ENCODE results near the gene HSD3B7. TPM values are rescaled to one million over a fixed set of nuclear protein-coding genes. Genes with fewer than 3 reads are reported as not detected.
"Not testable (repeated sequence)": the region's sequence is repeated elsewhere in the genome, so short reads cannot be mapped to it uniquely, and the experiment has no call there.

Gene HSD3B7
- total and polyA plus RNA-seq, 2 of the 8 experiments (the other 6 are each of a cell fraction or from before 2014, with no cell fraction given) = 2.9 to 6.6 TPM

DNA sequence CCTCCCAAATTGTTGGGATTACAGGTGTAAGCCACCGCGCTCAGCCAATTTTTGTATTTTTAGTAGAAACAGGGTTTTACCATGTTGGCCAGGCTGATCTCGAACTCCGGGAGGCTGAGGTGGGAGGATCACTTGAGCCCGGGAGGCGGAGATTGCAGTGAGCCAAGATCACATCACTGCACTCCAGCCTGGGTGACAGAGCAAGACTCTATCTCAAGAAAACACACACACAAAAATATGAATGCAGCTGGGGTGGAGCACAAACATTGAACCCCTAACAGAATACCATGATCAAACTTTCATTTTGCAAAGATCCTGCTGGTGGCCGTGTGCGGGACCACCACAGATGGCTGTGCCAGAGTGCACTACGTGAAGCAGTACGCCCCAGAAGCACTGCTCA, 32.7 kb downstream of the HSD3B7 start:
- H2BK12ac ChIP-seq (ENCODE audit: low read depth, low read length); H3K18ac ChIP-seq (ENCODE audit: extremely low read depth, low read length); H2BK5ac ChIP-seq (ENCODE audit: low read depth, low read length); H3K27ac ChIP-seq (ENCODE audit: low read depth, low read length); H4K91ac ChIP-seq (replicated peaks; ENCODE audit: insufficient read length, low read length); FAIRE-seq; H3K9me3 ChIP-seq (ENCODE audit: insufficient read depth in 2 of 2, low read depth in 1 of 2, low read length in 1 of 2); H2BK120ac ChIP-seq (replicated peaks; ENCODE audit: low read depth, low read length); H2BK15ac ChIP-seq (ENCODE audit: low read length); H4K5ac ChIP-seq (ENCODE audit: insufficient read length, low read depth, low read length); H3K27me3 ChIP-seq (replicated peaks in 1 of 4; ENCODE audit: control insufficient read depth in 3 of 4, extremely low read depth in 1 of 4, insufficient read depth in 3 of 4, low read length in 3 of 4); H4K20me1 ChIP-seq (replicated peaks in 1 of 2; ENCODE audit: control insufficient read depth in 1 of 2, insufficient read depth in 2 of 2, low read length in 2 of 2); H3K4me1 ChIP-seq (replicated peaks in 1 of 4; ENCODE audit: control insufficient read depth in 3 of 4, insufficient read depth in 4 of 4, low read length in 3 of 4); H3K36me3 ChIP-seq (ENCODE audit: control insufficient read depth in 2 of 4, insufficient read depth in 4 of 4, low read length in 3 of 4); H3K4me3 ChIP-seq (ENCODE audit: extremely low read depth in 1 of 4, insufficient read depth in 2 of 4, low read depth in 3 of 4, low read length in 4 of 4); H3K14ac ChIP-seq (ENCODE audit: insufficient read length); H3K23me2 ChIP-seq (ENCODE audit: low read depth, low read length); DNase-seq (ENCODE audit: low read depth in 1 of 2, low spot score in 2 of 2); H3K23ac ChIP-seq (ENCODE audit: insufficient read length); H3K56ac ChIP-seq (replicated peaks; ENCODE audit: insufficient read length, low read depth, low read length); H3K79me2 ChIP-seq (ENCODE audit: control insufficient read depth in 1 of 2, insufficient read depth in 2 of 2, low read length in 2 of 2); H3K4ac ChIP-seq (replicated peaks; ENCODE audit: insufficient read length, low read depth, low read length); H4K8ac ChIP-seq (ENCODE audit: extremely low read depth, insufficient read depth, low read length); H2BK20ac ChIP-seq (ENCODE audit: low read length); H3K4me2 ChIP-seq (ENCODE audit: insufficient read depth in 1 of 2, low read depth in 2 of 2, low read length in 2 of 2); H3K79me1 ChIP-seq (ENCODE audit: low read depth, low read length); H3K9ac ChIP-seq (replicated peaks in 1 of 4; ENCODE audit: extremely low read depth in 1 of 4, low read depth in 3 of 4, low read length in 3 of 4); H2AK5ac ChIP-seq (ENCODE audit: low read depth, low read length); H2AFZ ChIP-seq (ENCODE audit: low read length): not testable (repeated sequence)
- ChIA-PET CTCF (ENCODE audit: partially characterized antibody) (interaction anchor here (1.4 to 1.6 kb wide), 2 partner anchors 24 to 25 kb away, joined by 3 to 4 read pairs; no protein-coding TSS in a partner anchor), POLR2A (ENCODE audit: partially characterized antibody) (interaction anchor here (0.6 kb wide), 1 partner anchor 43 kb away, joined by 4 read pairs; no protein-coding TSS in a partner anchor)
- WGBS, 2 experiments (ENCODE audit: extremely low coverage in 1 of 2, insufficient coverage in 1 of 2, insufficient read length in 1 of 2, insufficient replicate concordance in 2 of 2, low coverage in 1 of 2, low lambda C conversion rate in 2 of 2, missing lambda C conversion rate in 1 of 2) = 86% methylated on average over 10 of the region's 10 CpGs; no CpG with 5 or more reads in 1 of the 2 experiments

Measured in H1 (cell line).